GM12878 (cell line): ENCODE measurements around the gene GLB1L. TPM values are rescaled to one million over a fixed set of nuclear protein-coding genes. Genes with fewer than 3 reads are reported as not detected.

Experiments
- ATAC-seq: fragments of 200-7000 bp; cut with Tn5 transposase; 3 replicates; pipeline ENCODE4 v1.9.1; 2020; ENCODE audit warnings: mild to moderate bottlenecking, moderate library complexity
- BruUV-seq: library from RNA; stranded (reverse); fragments of 400-500 nt; replicated peaks from 2 replicates; lab custom pipeline; 2021; lab: Mats Ljungman, UMichigan
- CTCF ChIA-PET: fragments of 300-600 bp; sonication (Branson Sonifier 250); formaldehyde crosslinking; extraction: SDS; loops from one replicate; lab custom pipeline; 2021; ENCODE audit warnings: inconsistent platforms; lab: Yijun Ruan, JAX
- POLR2A ChIA-PET: fragments of 350-600 bp; formaldehyde crosslinking; extraction: SDS; loops from one replicate; lab custom pipeline; 2021; ENCODE audit warnings: inconsistent platforms; lab: Charles Lee
- RAD21 ChIA-PET: fragments of 300-600 bp; sonication (Branson Sonifier 250); formaldehyde crosslinking; loops from one replicate; lab custom pipeline; 2023; ENCODE audit warnings: antibody characterized with exemption; ENCODE audit not compliant: unreplicated experiment; lab: Charles Lee
- SMC1A ChIA-PET: fragments of 300-600 bp; sonication (Branson Sonifier 250); formaldehyde crosslinking; loops from one replicate; lab custom pipeline; 2023; ENCODE audit not compliant: unreplicated experiment, uncharacterized antibody; lab: Charles Lee
- DNase-seq: peaks from one replicate; pipeline ENCODE4 v3.0.0-alpha.2; 2011; ENCODE audit warnings: low read depth, low spot score
- FAIRE-seq: peaks from 3 replicates; lab custom pipeline; 2011; peaks lifted over from hg19 to GRCh38; lab: Jason Lieb, UNC
- H2AFZ ChIP-seq: 2 replicates; pipeline ENCODE4 v1.6.0; 2011; ENCODE audit warnings: low read depth, low read length, control low read depth; ENCODE audit not compliant: control insufficient read depth
- H3K27ac ChIP-seq: 2 replicates; pipeline ENCODE4 v1.5.1; 2011; ENCODE audit warnings: control low read depth; ENCODE audit not compliant: control insufficient read depth, insufficient read depth
- H3K27me3 ChIP-seq, 2 experiments: replicated peaks in 1 of 2; 2 replicates each; pipeline versions ENCODE4 v1.6.0 to v1.6.1; 2011; ENCODE audit warnings: low read length in 1 of 2; ENCODE audit not compliant: control insufficient read depth in 2 of 2, insufficient read depth in 2 of 2
- H3K36me3 ChIP-seq, 2 experiments: 2 replicates each; pipeline ENCODE4 v1.5.1; 2011; ENCODE audit warnings: low read length in 1 of 2; ENCODE audit not compliant: control insufficient read depth in 2 of 2, insufficient read depth in 2 of 2
- H3K4me1 ChIP-seq: 2 replicates; pipeline ENCODE4 v1.6.1; 2011; ENCODE audit warnings: mild to moderate bottlenecking, low read length, moderate library complexity, mixed read lengths; ENCODE audit not compliant: control insufficient read depth, insufficient read depth
- H3K4me2 ChIP-seq: 2 replicates; pipeline ENCODE4 v1.6.0; 2011; ENCODE audit warnings: control low read depth; ENCODE audit not compliant: control insufficient read depth, insufficient read depth
- H3K4me3 ChIP-seq: fragments of 200-600 bp; sonication (generic); 2 replicates; pipeline ENCODE4 v1.5.1; 2016
- H3K79me2 ChIP-seq: 2 replicates; pipeline ENCODE4 v1.6.0; 2011; ENCODE audit warnings: low read length; ENCODE audit not compliant: control insufficient read depth, insufficient read depth
- H3K9ac ChIP-seq: 2 replicates; pipeline ENCODE4 v1.8.0; 2011; ENCODE audit warnings: low read length, control low read depth, mixed read lengths; ENCODE audit not compliant: control insufficient read depth, insufficient read depth
- H3K9me3 ChIP-seq: replicated peaks from 3 replicates; pipeline ENCODE4 v1.5.1; 2011; ENCODE audit warnings: mild to moderate bottlenecking, low read length; ENCODE audit not compliant: control insufficient read depth, insufficient read depth
- H4K20me1 ChIP-seq: 2 replicates; pipeline ENCODE4 v1.6.0; 2011; ENCODE audit not compliant: control insufficient read depth, insufficient read depth
- BCL11A ChIP-seq: IDR thresholded peaks from 2 replicates; pipeline ENCODE4 v1.6.1; 2011; ENCODE audit warnings: low read depth, low read length
- CHD2 ChIP-seq: IDR thresholded peaks from 2 replicates; pipeline ENCODE4 v1.6.1; 2011; ENCODE audit warnings: low read depth, low read length, improper control_type of control experiment, borderline replicate concordance
- IKZF2 ChIP-seq, 2 experiments: fragments of 450-650 bp; IDR thresholded peaks; 2 replicates each; pipeline ENCODE4 v1.6.1; 2017; ENCODE audit warnings: mild to moderate bottlenecking in 2 of 2, moderate library complexity in 2 of 2
- IRF4 ChIP-seq: IDR thresholded peaks from 2 replicates; pipeline ENCODE4 v1.6.1; 2011; ENCODE audit warnings: low read depth, low read length
- NFXL1 ChIP-seq: fragments of 450-650 bp; IDR thresholded peaks from 2 replicates; pipeline ENCODE4 v1.6.1; 2017; ENCODE audit warnings: antibody characterized with exemption, mild to moderate bottlenecking, borderline replicate concordance
- RCOR1 ChIP-seq: conservative IDR thresholded peaks from 2 replicates; pipeline ENCODE4 v1.6.1; 2012; ENCODE audit warnings: low read depth, low read length, improper control_type of control experiment
- RFX5 ChIP-seq: IDR thresholded peaks from 2 replicates; pipeline ENCODE4 v1.6.1; 2011; ENCODE audit warnings: low read depth, low read length, improper control_type of control experiment
- YY1 ChIP-seq: IDR thresholded peaks from 2 replicates; pipeline ENCODE4 v1.6.1; 2011; ENCODE audit warnings: low read depth, mild to moderate bottlenecking, low read length
- ZNF622 ChIP-seq: fragments of 450-650 bp; IDR thresholded peaks from 2 replicates; pipeline ENCODE4 v1.6.1; 2017; ENCODE audit warnings: mild to moderate bottlenecking, inconsistent platforms
- WGBS: methylation state at CpG from one replicate; pipeline ENCODE4 v1.1.6; 2016; ENCODE audit warnings: low lambda C conversion rate; ENCODE audit not compliant: insufficient replicate concordance, insufficient coverage; ENCODE audit errors: missing lambda C conversion rate; 5-methylcytosine and 5-hydroxymethylcytosine counted together
- in situ Hi-C: fragments of 300-500 bp; cut with MboI; formaldehyde crosslinking; loops from 9 replicates; pipeline ENCODE4 v1.14.3; 2018; ENCODE audit warnings: mixed read lengths
- intact Hi-C: fragments of 100-400 bp; cut with micrococcal nuclease; formaldehyde crosslinking; loops from one replicate; pipeline ENCODE4 v1.14.2; 2022; ENCODE audit not compliant: unreplicated experiment
- polyA plus RNA-seq, 11 experiments: library from polyadenylated mRNA; depleted of rRNA in 4 of 11; unstranded in 6 of 11; stranded (reverse) in 5 of 11; fragments of >200 nt; fragmentation: Nextera tagmentation in 4 of 11; fragmentation: Illumina TruSeq in 1 of 11; extraction: Ambion mirVana in 4 of 11; extraction: Trizol in 1 of 11; gene quantifications; 1 replicate in 1 of 11; 2 replicates in 10 of 11; pipeline versions ENCODE4 v1.2.1 to v1.2.3, GENCODE V29; 2011 to 2016; ENCODE audit warnings: inconsistent platforms in 2 of 11, missing spikeins in 2 of 11, low read depth in 1 of 11
- total RNA-seq, 4 experiments: library from RNA; depleted of rRNA in 3 of 4; stranded (reverse); fragments of >200 nt in 3 of 4; fragmentation: Illumina TruSeq in 1 of 4; extraction: Trizol in 1 of 4; gene quantifications; 2 replicates each; pipeline versions ENCODE4 v1.2.1 to v1.2.3, GENCODE V29; 2013 to 2021
- TF ChIP-seq, protein P1 (sequence below): IDR thresholded peaks from 2 replicates; pipeline ENCODE4 v1.6.1; 2012; ENCODE audit warnings: low read depth, low read length, improper control_type of control experiment
- TF ChIP-seq, protein P2 (sequence below): fragments of 150-350 bp; IDR thresholded peaks from 2 replicates; pipeline ENCODE4 v1.6.1; 2016; ENCODE audit warnings: low read depth, low read length
- TF ChIP-seq, protein P3 (sequence below): fragments of 450-650 bp; IDR thresholded peaks from 2 replicates; pipeline ENCODE4 v1.6.1; 2014; ENCODE audit warnings: mild to moderate bottlenecking
- TF ChIP-seq, protein P4 (sequence below): IDR thresholded peaks from 2 replicates; pipeline ENCODE4 v1.6.1; 2011; ENCODE audit warnings: mild to moderate bottlenecking, low read depth, low read length, moderate library complexity; ENCODE audit not compliant: insufficient replicate concordance

GLB1L gene
- total and polyA plus RNA-seq, 10 of the 15 experiments (the other 5 are each of a cell fraction or from before 2014, with no cell fraction given): 0.29 to 4.6 (median 2.7) TPM

DNA sequence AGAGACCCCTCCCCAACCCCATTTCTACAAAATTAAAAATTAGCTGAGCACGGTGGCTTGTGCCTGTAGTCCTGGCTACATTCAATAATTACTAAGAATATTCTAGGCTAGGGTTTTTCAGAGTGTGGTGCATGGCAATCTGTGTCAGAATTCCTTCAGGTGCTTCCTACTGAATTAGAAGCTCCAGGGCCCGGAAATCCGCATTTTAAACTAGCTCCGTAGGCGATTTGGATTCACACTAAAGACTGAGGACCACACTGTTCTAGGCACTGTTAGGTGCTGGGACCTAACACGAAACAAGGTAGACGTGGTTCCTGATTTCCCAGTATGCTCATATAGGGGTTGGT, 39.3 kb downstream of the GLB1L start:
- no TSS peak for BruUV-seq
- Histone ChIP-seq H3K36me3 (peaks cover 0 to 4% of the 10 kb centered on the region in 2 experiments; a peak in 1 of 4 replicates), H2AFZ (peak overlapping the region; percentile 96), H3K27ac (peak overlapping the region; percentile 69), H3K4me3 (peak overlapping the region; percentile 50), H4K20me1 (no peaks in the 10 kb centered on the region), H3K4me1 (peaks cover 8% of the 10 kb centered on the region), H3K27me3 (no peaks in the 10 kb centered on the region), H3K9ac (peak overlapping the region; percentile 67), H3K9me3 (no peaks in the 10 kb centered on the region), H3K4me2 (peak overlapping the region; percentile 84), H3K79me2 (no peaks in the 10 kb centered on the region; the same call in 1 of the 2 replicates)
- intact Hi-C loops: loop anchor here (2.0 to 5.0 kb wide), 2 partner anchors 29 to 71 kb away; partner anchors contain the start of genes CNPPD1 and DNAJB2
- WGBS: 16% methylated on average over 7 of the region's 7 CpGs
- RAD21 ChIA-PET: interaction anchor here (0.7 to 2.9 kb wide), 14 partner anchors 9 to 88 kb away, joined by 3 to 21 read pairs (median 6); partner anchors contain the start of genes CNPPD1, DNAJB2, GLB1L and SLC23A3
- FAIRE-seq (no peak), ATAC-seq (no peak), DNase-seq (no peak)
- TF ChIP-seq, protein P1, sequence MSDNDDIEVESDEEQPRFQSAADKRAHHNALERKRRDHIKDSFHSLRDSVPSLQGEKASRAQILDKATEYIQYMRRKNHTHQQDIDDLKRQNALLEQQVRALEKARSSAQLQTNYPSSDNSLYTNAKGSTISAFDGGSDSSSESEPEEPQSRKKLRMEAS: no peak
- no peak for TF ChIP-seq RCOR1
- TF ChIP-seq, protein P2, sequence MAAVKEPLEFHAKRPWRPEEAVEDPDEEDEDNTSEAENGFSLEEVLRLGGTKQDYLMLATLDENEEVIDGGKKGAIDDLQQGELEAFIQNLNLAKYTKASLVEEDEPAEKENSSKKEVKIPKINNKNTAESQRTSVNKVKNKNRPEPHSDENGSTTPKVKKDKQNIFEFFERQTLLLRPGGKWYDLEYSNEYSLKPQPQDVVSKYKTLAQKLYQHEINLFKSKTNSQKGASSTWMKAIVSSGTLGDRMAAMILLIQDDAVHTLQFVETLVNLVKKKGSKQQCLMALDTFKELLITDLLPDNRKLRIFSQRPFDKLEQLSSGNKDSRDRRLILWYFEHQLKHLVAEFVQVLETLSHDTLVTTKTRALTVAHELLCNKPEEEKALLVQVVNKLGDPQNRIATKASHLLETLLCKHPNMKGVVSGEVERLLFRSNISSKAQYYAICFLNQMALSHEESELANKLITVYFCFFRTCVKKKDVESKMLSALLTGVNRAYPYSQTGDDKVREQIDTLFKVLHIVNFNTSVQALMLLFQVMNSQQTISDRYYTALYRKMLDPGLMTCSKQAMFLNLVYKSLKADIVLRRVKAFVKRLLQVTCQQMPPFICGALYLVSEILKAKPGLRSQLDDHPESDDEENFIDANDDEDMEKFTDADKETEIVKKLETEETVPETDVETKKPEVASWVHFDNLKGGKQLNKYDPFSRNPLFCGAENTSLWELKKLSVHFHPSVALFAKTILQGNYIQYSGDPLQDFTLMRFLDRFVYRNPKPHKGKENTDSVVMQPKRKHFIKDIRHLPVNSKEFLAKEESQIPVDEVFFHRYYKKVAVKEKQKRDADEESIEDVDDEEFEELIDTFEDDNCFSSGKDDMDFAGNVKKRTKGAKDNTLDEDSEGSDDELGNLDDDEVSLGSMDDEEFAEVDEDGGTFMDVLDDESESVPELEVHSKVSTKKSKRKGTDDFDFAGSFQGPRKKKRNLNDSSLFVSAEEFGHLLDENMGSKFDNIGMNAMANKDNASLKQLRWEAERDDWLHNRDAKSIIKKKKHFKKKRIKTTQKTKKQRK: no peak
- TF ChIP-seq RFX5: no peak
- TF ChIP-seq ZNF622: no peak
- TF ChIP-seq IKZF2 (IDR thresholded peaks at IDR 0.05): no peak
- TF ChIP-seq CHD2: no peak
- no peak for TF ChIP-seq NFXL1
- TF ChIP-seq, protein P3, sequence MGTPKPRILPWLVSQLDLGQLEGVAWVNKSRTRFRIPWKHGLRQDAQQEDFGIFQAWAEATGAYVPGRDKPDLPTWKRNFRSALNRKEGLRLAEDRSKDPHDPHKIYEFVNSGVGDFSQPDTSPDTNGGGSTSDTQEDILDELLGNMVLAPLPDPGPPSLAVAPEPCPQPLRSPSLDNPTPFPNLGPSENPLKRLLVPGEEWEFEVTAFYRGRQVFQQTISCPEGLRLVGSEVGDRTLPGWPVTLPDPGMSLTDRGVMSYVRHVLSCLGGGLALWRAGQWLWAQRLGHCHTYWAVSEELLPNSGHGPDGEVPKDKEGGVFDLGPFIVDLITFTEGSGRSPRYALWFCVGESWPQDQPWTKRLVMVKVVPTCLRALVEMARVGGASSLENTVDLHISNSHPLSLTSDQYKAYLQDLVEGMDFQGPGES: no peak
- no peak for TF ChIP-seq YY1
- TF ChIP-seq, protein P4, sequence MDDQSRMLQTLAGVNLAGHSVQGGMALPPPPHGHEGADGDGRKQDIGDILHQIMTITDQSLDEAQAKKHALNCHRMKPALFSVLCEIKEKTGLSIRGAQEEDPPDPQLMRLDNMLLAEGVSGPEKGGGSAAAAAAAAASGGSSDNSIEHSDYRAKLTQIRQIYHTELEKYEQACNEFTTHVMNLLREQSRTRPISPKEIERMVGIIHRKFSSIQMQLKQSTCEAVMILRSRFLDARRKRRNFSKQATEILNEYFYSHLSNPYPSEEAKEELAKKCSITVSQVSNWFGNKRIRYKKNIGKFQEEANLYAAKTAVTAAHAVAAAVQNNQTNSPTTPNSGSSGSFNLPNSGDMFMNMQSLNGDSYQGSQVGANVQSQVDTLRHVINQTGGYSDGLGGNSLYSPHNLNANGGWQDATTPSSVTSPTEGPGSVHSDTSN: no peak
- no peak for TF ChIP-seq BCL11A
- no peak for TF ChIP-seq IRF4
- SMC1A ChIA-PET: interaction anchor here (1.0 to 3.1 kb wide), 11 partner anchors 10 to 90 kb away, joined by 3 to 14 read pairs (median 6); partner anchors contain the start of genes ABCB6, CNPPD1 and SLC23A3
- CTCF ChIA-PET: interaction anchor here (0.6 to 2.1 kb wide), 15 partner anchors 9 to 456 kb away, joined by 3 to 19 read pairs (median 4); partner anchors contain the start of genes ANKZF1, ATG9A, CNPPD1 and NHEJ1
- in situ Hi-C loops: loop anchor here (5.0 kb wide), 1 partner anchor 34 kb away; the partner anchor contains the start of gene SLC23A3
- POLR2A ChIA-PET: interaction anchor here (0.6 to 4.0 kb wide), 19 partner anchors 11 to 634 kb away, joined by 3 to 47 read pairs (median 6); partner anchors contain the start of genes ANKZF1, ATG9A, CNPPD1 and DNPEP
